K562 (cell line): ENCODE data around the gene NUDT2. TPM values are rescaled to one million over a fixed set of nuclear protein-coding genes. Genes with fewer than 3 reads are reported as not detected.

ENCODE experiments used
- ATAC-seq: fragments of 200-7000 bp; cut with Tn5 transposase; 3 replicates; pipeline ENCODE4 v1.9.1; 2020; ENCODE audit warnings: moderate library complexity
- BruUV-seq: library from RNA; stranded (reverse); fragments of 400-500 nt; replicated peaks from 2 replicates; lab custom pipeline; 2021; lab: Mats Ljungman, UMichigan
- CTCF ChIA-PET: fragments of 300-600 bp; formaldehyde crosslinking; extraction: SDS; loops from one replicate; lab custom pipeline; 2021; ENCODE audit warnings: low intra/inter-chr PET ratio; lab: Yijun Ruan, JAX
- POLR2A ChIA-PET: fragments of 300-600, 350-650 bp; sonication (Branson Sonifier 250); formaldehyde crosslinking; extraction: SDS; loops from one replicate; lab custom pipeline; 2021; ENCODE audit warnings: antibody characterized with exemption, inconsistent platforms; lab: Yijun Ruan, JAX
- DNase-seq, 4 experiments: peaks; one replicate each; pipeline versions ENCODE4 v3.0.0 to v3.0.0-alpha.2; 2011 to 2018; ENCODE audit warnings: low spot score in 3 of 4, mixed read lengths in 3 of 4; ENCODE audit errors: extremely low read depth in 1 of 4
- FAIRE-seq: peaks from 2 replicates; lab custom pipeline; 2011; peaks lifted over from hg19 to GRCh38; lab: Jason Lieb, UNC
- H2AFZ ChIP-seq: 2 replicates; pipeline ENCODE4 v1.6.0; 2011; ENCODE audit warnings: low read depth, low read length, control low read depth, inconsistent platforms
- H3K27ac ChIP-seq: fragments of 200-600 bp; 3 replicates; pipeline ENCODE4 v1.8.0; 2011; ENCODE audit warnings: low read depth, mild to moderate bottlenecking, control low read depth, inconsistent platforms, low read length, moderate library complexity, mixed read lengths; ENCODE audit errors: extremely low read depth
- H3K27me3 ChIP-seq, 2 experiments: fragments of 300-600 bp in 1 of 2; 2 replicates in 1 of 2; 3 replicates in 1 of 2; pipeline versions ENCODE4 v1.6.0 to v1.8.0; 2011; ENCODE audit warnings: inconsistent platforms in 2 of 2, low read length in 2 of 2, mild to moderate bottlenecking in 1 of 2, mixed read lengths in 1 of 2, moderate library complexity in 1 of 2; ENCODE audit not compliant: control insufficient read depth in 2 of 2, insufficient read depth in 2 of 2
- H3K36me3 ChIP-seq: fragments of 300-600 bp; 3 replicates; pipeline ENCODE4 v1.8.0; 2011; ENCODE audit warnings: mild to moderate bottlenecking, low read length, inconsistent platforms; ENCODE audit not compliant: control insufficient read depth, insufficient read depth
- H3K4me1 ChIP-seq, 2 experiments: fragments of 200-600 bp in 1 of 2; replicated peaks in 1 of 2; 2 replicates in 1 of 2; 3 replicates in 1 of 2; pipeline versions ENCODE4 v1.5.1 to v1.8.0; 2011; ENCODE audit warnings: inconsistent platforms in 2 of 2, low read length in 2 of 2, mild to moderate bottlenecking in 1 of 2, mixed read lengths in 1 of 2, moderate library complexity in 1 of 2; ENCODE audit not compliant: control insufficient read depth in 2 of 2, insufficient read depth in 2 of 2
- H3K4me2 ChIP-seq: 2 replicates; pipeline ENCODE4 v1.6.1; 2011; ENCODE audit warnings: low read length, control low read depth, inconsistent platforms, mixed read lengths; ENCODE audit not compliant: insufficient read depth
- H3K4me3 ChIP-seq: fragments of 200-600 bp; sonication (generic), shearing (Covaris generic); 2 replicates; pipeline ENCODE4 v1.5.1; 2016; ENCODE audit warnings: control low read depth, inconsistent platforms
- H3K79me2 ChIP-seq: fragments of 200-600 bp; 3 replicates; pipeline ENCODE4 v1.8.0; 2011; ENCODE audit warnings: low read length, inconsistent platforms; ENCODE audit not compliant: control insufficient read depth, insufficient read depth
- H3K9ac ChIP-seq, 2 experiments: 2 replicates each; pipeline versions ENCODE4 v1.6.0 to v1.6.1; 2011; ENCODE audit warnings: low read depth in 2 of 2, low read length in 2 of 2, control low read depth in 1 of 2, inconsistent platforms in 1 of 2, mild to moderate bottlenecking in 1 of 2, mixed read lengths in 1 of 2; ENCODE audit not compliant: insufficient read depth in 1 of 2
- H3K9me1 ChIP-seq: one replicate; pipeline ENCODE4 v1.6.0; 2011; ENCODE audit warnings: inconsistent platforms, mild to moderate bottlenecking, low read length, moderate library complexity; ENCODE audit not compliant: control insufficient read depth, insufficient read depth
- H3K9me3 ChIP-seq: replicated peaks from 2 replicates; pipeline ENCODE4 v1.5.1; 2011; ENCODE audit warnings: low read depth, low read length, inconsistent platforms; ENCODE audit not compliant: control insufficient read depth, insufficient read depth
- H4K20me1 ChIP-seq: replicated peaks from 2 replicates; pipeline ENCODE4 v1.6.1; 2011; ENCODE audit warnings: low read length, inconsistent platforms, mixed read lengths; ENCODE audit not compliant: control insufficient read depth, insufficient read depth
- ARID2 ChIP-seq: fragments of 450-650 bp; IDR thresholded peaks from 2 replicates; pipeline ENCODE4 v1.6.1; 2017; ENCODE audit warnings: antibody characterized with exemption, mild to moderate bottlenecking
- BACH1 ChIP-seq: fragments of 200-800 bp; sonication (Bioruptor generic); IDR thresholded peaks from 2 replicates; pipeline ENCODE4 v1.6.1; 2016; ENCODE audit warnings: missing genetic modification characterization, missing compliant biosample characterization
- BRD9 ChIP-seq: fragments of 450-650 bp; IDR thresholded peaks from 2 replicates; pipeline ENCODE4 v1.6.1; 2018; ENCODE audit warnings: low read depth; ENCODE audit not compliant: partially characterized antibody
- HCFC1 ChIP-seq: IDR thresholded peaks from 2 replicates; pipeline ENCODE4 v1.6.1; 2012; ENCODE audit warnings: low read depth, low read length, improper control_type of control experiment
- KLF13 ChIP-seq: fragments of 450-650 bp; IDR thresholded peaks from 2 replicates; pipeline ENCODE4 v1.6.1; 2016; ENCODE audit warnings: missing genetic modification characterization, low read depth, mild to moderate bottlenecking, missing compliant biosample characterization, moderate library complexity, borderline replicate concordance
- MAZ ChIP-seq, 2 experiments: fragments of 450-650 bp in 1 of 2; sonication (generic) in 1 of 2; formaldehyde crosslinking; IDR thresholded peaks in 1 of 2; conservative IDR thresholded peaks in 1 of 2; 2 replicates each; pipeline versions ENCODE4 v1.4.0 to v1.5.0; 2020; ENCODE audit warnings: mild to moderate bottlenecking in 1 of 2, missing genetic modification reagents in 1 of 2
- NFXL1 ChIP-seq: fragments of 450-650 bp; formaldehyde crosslinking; IDR thresholded peaks from 2 replicates; pipeline ENCODE4 v1.4.0; 2021; ENCODE audit warnings: mild to moderate bottlenecking
- NRF1 ChIP-seq, 2 experiments: fragments of 450-650 bp; IDR thresholded peaks in 1 of 2; conservative IDR thresholded peaks in 1 of 2; 2 replicates each; pipeline ENCODE4 v1.6.1; 2014; ENCODE audit warnings: mild to moderate bottlenecking in 2 of 2
- PHF8 ChIP-seq: fragments of 200-600 bp; sonication (generic); IDR thresholded peaks from 2 replicates; pipeline ENCODE4 v1.6.1; 2012; ENCODE audit warnings: mixed run types, mild to moderate bottlenecking, inconsistent platforms, low read length, moderate library complexity, borderline replicate concordance
- POLR3A ChIP-seq: IDR thresholded peaks from 2 replicates; pipeline ENCODE4 v1.6.1; 2011; ENCODE audit warnings: borderline replicate concordance, mild to moderate bottlenecking, moderate library complexity; ENCODE audit not compliant: insufficient read length, insufficient read depth; ENCODE audit errors: extremely low read depth
- ZNF584 ChIP-seq: fragments of 200-800 bp; sonication (Bioruptor generic); IDR thresholded peaks from 2 replicates; pipeline ENCODE4 v1.6.1; 2016; ENCODE audit warnings: low read depth, mild to moderate bottlenecking, missing genetic modification characterization, missing compliant biosample characterization
- WGBS: fragments of 100-300 bp; shearing (Covaris generic); methylation state at CpG from one replicate; pipeline ENCODE4 v1.1.6; 2016; ENCODE audit warnings: low coverage, mixed read lengths; ENCODE audit not compliant: insufficient coverage; ENCODE audit errors: missing lambda C conversion rate; 5-methylcytosine and 5-hydroxymethylcytosine counted together
- in situ Hi-C: fragments of 300-500 bp; cut with MboI; formaldehyde crosslinking; loops from 4 replicates; pipeline ENCODE4 v1.15.0; 2018; ENCODE audit warnings: inconsistent platforms, mixed read lengths
- intact Hi-C: fragments of 100-400 bp; cut with micrococcal nuclease; formaldehyde crosslinking; loops from 2 replicates; pipeline ENCODE4 v1.14.2; 2022
- polyA plus RNA-seq, 8 experiments: library from polyadenylated mRNA; depleted of rRNA in 4 of 8; stranded (reverse) in 5 of 8; unstranded in 3 of 8; fragments of >200 nt; fragmentation: Nextera tagmentation in 2 of 8; fragmentation: Illumina TruSeq in 1 of 8; extraction: Ambion mirVana in 2 of 8; extraction: Trizol in 1 of 8; gene quantifications; 2 replicates each; pipeline versions ENCODE4 v1.2.1 to v1.2.3, GENCODE V29; 2011 to 2014; ENCODE audit warnings: inconsistent platforms in 1 of 8, missing spikeins in 1 of 8
- total RNA-seq, 7 experiments: library from RNA; depleted of rRNA in 6 of 7; stranded (reverse); fragments of >200 nt in 6 of 7; fragmentation: Illumina TruSeq in 2 of 7; extraction: Trizol in 2 of 7; gene quantifications; 2 replicates each; pipeline versions ENCODE4 v1.2.1 to v1.2.3, GENCODE V29; 2011 to 2021; ENCODE audit warnings: low replicate concordance in 1 of 7
- TF ChIP-seq, protein P1 (sequence below): sonication (generic); formaldehyde crosslinking; IDR thresholded peaks from 2 replicates; pipeline ENCODE4 v1.9.0; 2022; ENCODE audit warnings: mild to moderate bottlenecking, missing genetic modification reagents
- TF ChIP-seq, protein P2 (sequence below): sonication (generic); formaldehyde crosslinking; IDR thresholded peaks from 2 replicates; pipeline ENCODE4 v1.8.1; 2023; ENCODE audit warnings: mild to moderate bottlenecking, missing genetic modification reagents
- TF ChIP-seq, protein P3 (sequence below), 2 experiments: IDR thresholded peaks; 2 replicates each; pipeline ENCODE4 v1.6.1; 2011; ENCODE audit warnings: borderline replicate concordance in 1 of 2, control low read depth in 1 of 2, low read depth in 1 of 2, low read length in 1 of 2, mild to moderate bottlenecking in 1 of 2, mixed read lengths in 1 of 2, moderate library complexity in 1 of 2; ENCODE audit not compliant: insufficient read depth in 1 of 2, insufficient read length in 1 of 2, poor library complexity in 1 of 2, severe bottlenecking in 1 of 2; ENCODE audit errors: extremely low read depth in 1 of 2
- TF ChIP-seq, protein P4 (sequence below): sonication (generic); formaldehyde crosslinking; IDR thresholded peaks from 2 replicates; pipeline ENCODE4 v1.9.0; 2022; ENCODE audit warnings: mild to moderate bottlenecking, missing genetic modification reagents

The NUDT2 gene
- total and polyA plus RNA-seq, 9 of the 15 experiments (the other 6 are each of a cell fraction or from before 2014, with no cell fraction given): 11.5 to 28.1 (median 19.0) TPM

DNA sequence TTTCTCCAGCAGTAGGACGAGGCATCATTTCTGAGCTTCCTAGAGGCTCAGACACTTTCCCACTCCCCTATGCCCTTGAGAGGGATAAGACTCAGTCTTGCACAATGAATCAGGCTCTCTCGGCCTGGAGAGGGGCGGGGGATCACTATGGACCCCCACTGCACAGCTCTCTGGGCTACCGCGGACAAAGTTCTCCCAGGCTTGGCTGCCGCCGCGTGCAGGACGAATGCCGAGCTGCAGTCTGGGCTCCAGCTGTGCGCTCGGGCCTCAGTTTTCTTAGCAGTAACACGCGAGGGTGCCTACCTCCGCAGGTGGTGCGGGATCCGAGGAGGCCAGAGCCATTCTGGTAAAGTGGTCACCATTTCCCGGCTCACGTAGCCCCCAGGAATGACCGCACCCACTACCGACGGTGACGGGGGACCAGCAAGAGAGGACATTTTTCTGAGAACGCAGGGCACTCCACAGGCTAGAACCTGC is 50.7 kb downstream of the NUDT2 start (continued):
- TF ChIP-seq POLR3A (no peak), KLF13 (no peak), NFXL1 (CRISPR knock-in tag) (no peak), BACH1 (tag) (no peak), BRD9 (no peak), HCFC1 (no peak), ARID2 (no peak)
- TF ChIP-seq, protein P1, sequence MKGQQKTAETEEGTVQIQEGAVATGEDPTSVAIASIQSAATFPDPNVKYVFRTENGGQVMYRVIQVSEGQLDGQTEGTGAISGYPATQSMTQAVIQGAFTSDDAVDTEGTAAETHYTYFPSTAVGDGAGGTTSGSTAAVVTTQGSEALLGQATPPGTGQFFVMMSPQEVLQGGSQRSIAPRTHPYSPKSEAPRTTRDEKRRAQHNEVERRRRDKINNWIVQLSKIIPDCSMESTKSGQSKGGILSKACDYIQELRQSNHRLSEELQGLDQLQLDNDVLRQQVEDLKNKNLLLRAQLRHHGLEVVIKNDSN (CRISPR knock-in tag): no peak
- TF ChIP-seq, all 486 proteins: peak for 0

DNA sequence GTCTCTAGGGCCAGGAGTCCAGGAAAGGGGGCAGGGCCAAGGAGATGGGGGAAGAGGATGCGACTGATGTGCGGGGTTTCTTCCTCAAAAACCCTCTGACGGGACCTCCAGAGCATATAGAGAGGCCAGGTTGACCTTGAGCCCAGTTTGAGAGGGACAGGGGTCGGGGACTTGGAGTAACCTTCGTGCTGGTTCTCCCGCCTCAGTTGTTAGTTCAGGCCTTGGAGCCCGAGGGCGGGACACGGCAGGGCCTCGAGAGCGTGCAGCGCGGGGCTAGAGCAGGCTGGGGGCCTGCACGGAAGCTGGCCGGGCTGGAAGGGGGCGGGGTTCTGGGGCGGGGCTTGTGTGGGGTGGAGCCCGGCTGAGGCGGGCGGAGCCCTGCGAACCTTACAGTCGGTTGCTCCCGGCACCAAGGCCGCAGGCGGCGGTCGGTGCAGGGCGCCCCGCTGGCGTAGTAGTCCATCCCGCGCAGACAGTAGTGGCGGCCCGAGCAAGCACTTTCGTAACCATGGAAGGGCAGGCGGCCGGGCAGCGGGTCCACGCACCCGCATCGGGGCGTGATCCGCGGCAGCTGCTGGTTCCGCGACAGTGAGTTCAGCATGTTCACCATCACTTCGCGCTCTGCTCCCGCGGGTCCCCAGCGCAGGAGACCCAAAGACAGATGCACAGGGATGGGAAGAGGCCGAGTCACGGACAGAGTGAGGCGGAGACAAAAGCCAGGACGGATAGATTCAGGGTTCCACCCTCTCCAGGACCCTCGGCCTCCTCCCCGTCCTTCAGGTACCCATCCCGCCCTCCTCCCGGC is 51.3 kb downstream of the NUDT2 start:
- BruUV-seq: no TSS peak
- ChIA-PET CTCF (no interaction called here), POLR2A (interaction anchor here (0.5 to 0.7 kb wide), 2 partner anchors 39 to 193 kb away, joined by 3 to 4 read pairs; no protein-coding TSS in a partner anchor)
- peak overlapping the region; percentile 96 for H2AFZ ChIP-seq
- FAIRE-seq: no peak
- H3K79me2 ChIP-seq: no peaks in the 10 kb centered on the region
- H3K9me3 ChIP-seq: no peaks in the 10 kb centered on the region
- peak overlapping the region in 1 of 2 experiments; percentile 88; a peak in 2 of 4 replicates for H3K9ac ChIP-seq
- peak; percentile 83 for ATAC-seq
- H3K27me3 ChIP-seq: no peaks in the 10 kb centered on the region
- H3K4me1 ChIP-seq: peaks cover 9 to 39% of the 10 kb centered on the region in 2 experiments; a peak in 4 of 5 replicates
- intact Hi-C loops: no loop called here
- H3K4me2 ChIP-seq: peak overlapping the region; percentile 73
- in situ Hi-C loops: no loop called here
- peak overlapping the region; percentile 32; the same call in 2 of the 3 replicates for H3K27ac ChIP-seq
- H3K36me3 ChIP-seq: no peaks in the 10 kb centered on the region
- H4K20me1 ChIP-seq: no peaks in the 10 kb centered on the region
- DNase-seq: peak; percentile 83 to 93 (median 92)
- H3K4me3 ChIP-seq: peak overlapping the region; percentile 35
- 12% methylated on average over 31 of the region's 59 CpGs for WGBS
- no peaks in the 10 kb centered on the region for H3K9me1 ChIP-seq
- TF ChIP-seq, protein P2, sequence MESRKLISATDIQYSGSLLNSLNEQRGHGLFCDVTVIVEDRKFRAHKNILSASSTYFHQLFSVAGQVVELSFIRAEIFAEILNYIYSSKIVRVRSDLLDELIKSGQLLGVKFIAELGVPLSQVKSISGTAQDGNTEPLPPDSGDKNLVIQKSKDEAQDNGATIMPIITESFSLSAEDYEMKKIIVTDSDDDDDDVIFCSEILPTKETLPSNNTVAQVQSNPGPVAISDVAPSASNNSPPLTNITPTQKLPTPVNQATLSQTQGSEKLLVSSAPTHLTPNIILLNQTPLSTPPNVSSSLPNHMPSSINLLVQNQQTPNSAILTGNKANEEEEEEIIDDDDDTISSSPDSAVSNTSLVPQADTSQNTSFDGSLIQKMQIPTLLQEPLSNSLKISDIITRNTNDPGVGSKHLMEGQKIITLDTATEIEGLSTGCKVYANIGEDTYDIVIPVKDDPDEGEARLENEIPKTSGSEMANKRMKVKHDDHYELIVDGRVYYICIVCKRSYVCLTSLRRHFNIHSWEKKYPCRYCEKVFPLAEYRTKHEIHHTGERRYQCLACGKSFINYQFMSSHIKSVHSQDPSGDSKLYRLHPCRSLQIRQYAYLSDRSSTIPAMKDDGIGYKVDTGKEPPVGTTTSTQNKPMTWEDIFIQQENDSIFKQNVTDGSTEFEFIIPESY (CRISPR knock-in tag): peak; percentile 67
- peak in 1 of 2 experiments; percentile 19; a peak in 1 of 4 replicates for TF ChIP-seq MAZ (CRISPR knock-in tag; conservative IDR thresholded peaks at IDR 0.05 in 1 of 2, IDR thresholded peaks at IDR 0.05 in 1 of 2)
- TF ChIP-seq, protein P3, sequence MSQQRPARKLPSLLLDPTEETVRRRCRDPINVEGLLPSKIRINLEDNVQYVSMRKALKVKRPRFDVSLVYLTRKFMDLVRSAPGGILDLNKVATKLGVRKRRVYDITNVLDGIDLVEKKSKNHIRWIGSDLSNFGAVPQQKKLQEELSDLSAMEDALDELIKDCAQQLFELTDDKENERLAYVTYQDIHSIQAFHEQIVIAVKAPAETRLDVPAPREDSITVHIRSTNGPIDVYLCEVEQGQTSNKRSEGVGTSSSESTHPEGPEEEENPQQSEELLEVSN (IDR thresholded peaks at IDR 0.05; ENCODE audit: borderline replicate concordance in 1 of 2, extremely low read depth in 1 of 2, insufficient read depth in 1 of 2, insufficient read length in 1 of 2, low read depth in 1 of 2, low read length in 1 of 2, poor library complexity in 1 of 2, severe bottlenecking in 1 of 2): peak; percentile 88 to 98
- no peak for TF ChIP-seq ZNF584 (CRISPR knock-in tag)
- TF ChIP-seq, protein P4, sequence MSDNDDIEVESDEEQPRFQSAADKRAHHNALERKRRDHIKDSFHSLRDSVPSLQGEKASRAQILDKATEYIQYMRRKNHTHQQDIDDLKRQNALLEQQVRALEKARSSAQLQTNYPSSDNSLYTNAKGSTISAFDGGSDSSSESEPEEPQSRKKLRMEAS (CRISPR knock-in tag): peak; percentile 74
- TF ChIP-seq NRF1 (conservative IDR thresholded peaks at IDR 0.05 in 1 of 2, IDR thresholded peaks at IDR 0.05 in 1 of 2): peak; percentile 60 to 71
- peak; percentile 44; the same call in 1 of the 2 replicates for TF ChIP-seq PHF8
